Endothelial cell of hepatic sinusoid (primary cell): ENCODE measurements around the gene OR6Y1.

Source experiments
- in situ Hi-C: cut with HindIII; loops from 2 replicates; pipeline ENCODE4 v1.10.0; 2017; ENCODE audit warnings: low sequenced_read_pairs

OR6Y1 gene

GRCh38 chr1:158506369-158506987 is 47.7 kb downstream of the OR6Y1 start:
- in situ Hi-C loops, result no loop called here

DNA sequence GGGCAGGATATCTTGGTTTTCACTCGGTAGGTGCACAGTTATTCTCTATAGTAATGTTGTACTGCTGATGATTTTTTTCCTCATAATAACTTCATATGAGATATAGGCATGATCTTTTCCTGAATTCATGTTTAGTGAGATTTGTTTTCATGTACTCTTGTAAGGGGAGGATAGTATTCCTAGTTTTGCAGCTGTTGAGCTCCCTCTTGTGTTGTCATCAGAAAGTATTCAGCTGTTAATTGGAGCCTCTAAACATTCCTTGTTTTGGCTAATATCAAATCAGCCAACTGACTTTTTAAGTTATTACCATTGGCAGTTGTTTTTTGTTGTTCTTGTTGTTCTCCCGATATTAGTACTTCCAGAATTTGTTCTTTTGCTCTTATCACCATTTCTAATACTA is 57.8 kb downstream of the OR6Y1 start:
- in situ Hi-C loops, result no loop called here

- in situ Hi-C loops, result no loop called here
These were observed 59.4 kb downstream of the OR6Y1 start for GRCh38 chr1:158494796-158495195.
